Activated naive CD4-positive, alpha-beta T cell treated with anti-CD3 and anti-CD28 coated beads, Interleukin-2, amount 50 U/mL, for 16 hours (primary cell): Measurements from ENCODE around the gene TET3.

Experiments used
- DNase-seq: peaks from one replicate; pipeline ENCODE4 v3.0.0-alpha.2; 2020

Gene TET3

GRCh38 chr2:74007121-74007520 lies 22.4 kb downstream of the TET3 start:
- DNase-seq, result no peak

- DNase-seq, result no peak
Observed at GRCh38 chr2:74007711-74008110, 23.0 kb downstream of the TET3 start.

DNA sequence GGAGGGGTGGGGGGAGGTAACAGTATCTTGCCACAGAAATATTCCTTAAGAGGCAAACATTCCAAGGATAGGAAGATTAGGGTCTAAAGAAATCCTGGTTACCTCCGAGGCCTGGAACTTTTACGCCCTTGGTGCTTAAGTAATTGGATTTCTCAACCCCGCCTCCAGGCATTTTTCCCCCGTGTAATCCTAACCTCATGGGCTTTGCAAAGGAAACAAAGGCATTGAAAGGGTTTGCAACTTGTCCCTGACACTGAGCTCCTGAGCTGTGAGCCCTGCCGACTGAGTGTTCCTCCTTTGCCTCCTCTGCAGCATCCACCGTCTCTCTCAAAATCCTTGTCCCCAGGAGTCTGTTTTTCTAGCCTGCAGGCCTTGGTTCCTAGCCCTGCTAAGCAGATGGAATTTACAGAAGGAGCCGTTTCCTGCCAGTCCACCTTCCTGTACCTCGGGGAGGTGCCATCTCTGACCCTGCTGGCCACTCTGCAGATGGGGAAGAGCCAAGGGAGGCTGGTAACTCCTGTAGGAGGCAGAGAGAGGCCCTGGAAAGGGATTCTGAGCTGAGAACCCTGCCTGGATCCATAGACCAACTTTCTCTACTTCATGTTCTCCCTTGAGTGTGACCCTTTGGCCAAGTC lies 24.2 kb downstream of the TET3 start:
- DNase-seq, result no peak

DNA sequence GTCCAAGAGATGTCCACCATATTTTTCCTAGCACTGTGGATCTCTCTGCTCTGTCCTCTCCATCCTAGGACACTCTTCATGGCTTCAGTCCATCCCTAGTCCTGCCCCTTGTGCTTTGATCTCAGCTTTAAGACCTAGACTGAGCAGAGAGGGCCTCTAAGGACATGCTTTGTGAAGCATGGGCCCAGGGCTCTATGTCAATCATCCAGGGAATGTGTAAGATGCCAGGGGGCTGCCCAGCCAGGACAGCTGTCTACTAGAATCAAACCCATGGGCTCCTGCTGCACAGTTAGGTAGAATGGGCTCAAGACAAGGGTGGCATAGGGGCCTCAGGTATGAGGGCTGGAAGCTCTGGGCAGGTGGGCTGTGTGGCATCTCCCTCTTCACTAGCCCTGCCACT lies 24.9 kb downstream of the TET3 start:
- no peak for DNase-seq

GRCh38 chr2:74010087-74010541 lies 25.4 kb downstream of the TET3 start:
- DNase-seq, result no peak

DNA sequence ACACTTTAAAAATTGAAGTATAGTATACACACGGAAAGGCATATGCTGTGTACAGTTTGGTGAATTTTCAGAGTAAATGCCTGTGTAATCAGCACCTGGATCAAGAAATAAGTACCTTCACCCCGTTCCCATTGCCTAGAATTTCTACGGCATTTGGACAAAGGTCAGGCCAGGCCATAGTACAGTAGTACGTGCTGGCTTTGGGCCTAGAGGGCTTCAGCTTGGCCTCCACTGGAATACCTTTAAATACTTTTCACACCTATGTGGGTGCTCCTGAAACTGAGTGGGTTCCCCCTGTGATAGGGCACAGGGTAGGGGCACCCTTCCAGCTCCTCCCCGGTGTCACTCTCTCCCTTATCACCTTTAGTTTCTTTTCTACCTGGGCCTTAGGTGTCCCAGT lies 26.5 kb downstream of the TET3 start:
- no peak for DNase-seq

- DNase-seq, result no peak
Observed at GRCh38 chr2:74014813-74015212, 30.1 kb downstream of the TET3 start.

GRCh38 chr2:74017223-74017622 lies 32.5 kb downstream of the TET3 start:
- DNase-seq, result no peak

GRCh38 chr2:74019516-74019915 lies 34.8 kb downstream of the TET3 start:
- DNase-seq, result no peak

DNA sequence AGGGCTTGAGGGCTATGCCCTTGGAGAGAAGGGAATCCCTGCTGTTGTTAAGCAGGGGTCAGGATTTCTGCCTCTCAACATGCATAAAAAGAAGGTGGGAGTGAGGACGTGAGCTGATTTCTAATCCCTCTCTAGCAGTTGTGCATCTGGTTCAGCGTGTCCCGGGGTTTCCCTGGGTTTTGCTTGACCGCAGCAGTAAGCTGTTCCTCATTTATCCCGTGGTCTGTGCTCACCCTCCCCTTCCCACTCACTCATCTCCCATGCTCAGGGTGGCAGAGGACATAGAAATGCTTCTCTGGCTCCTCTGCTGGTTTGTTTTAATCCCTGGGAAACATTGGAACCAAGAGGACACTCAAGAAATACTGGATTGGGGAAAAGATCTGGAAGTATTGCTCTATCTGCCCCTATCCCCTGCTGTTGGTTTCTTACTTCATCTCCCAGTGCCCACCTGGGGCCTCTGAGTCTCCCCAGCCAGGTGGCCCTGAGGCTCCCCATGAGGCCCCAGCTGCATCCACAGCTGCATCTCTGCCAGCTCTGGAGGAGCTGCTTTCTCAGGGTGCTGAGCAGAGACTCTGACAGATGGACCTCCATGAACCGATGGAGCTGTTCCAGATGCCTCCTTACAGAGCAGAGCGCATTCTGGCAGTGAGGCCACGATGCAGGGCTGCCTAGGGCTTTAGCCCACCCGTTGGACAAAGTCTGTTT lies 36.1 kb downstream of the TET3 start:
- DNase-seq, result no peak

- no peak for DNase-seq
Observed at GRCh38 chr2:74021407-74021755, 36.7 kb downstream of the TET3 start.

GRCh38 chr2:74024216-74024615 lies 39.5 kb downstream of the TET3 start:
- no peak for DNase-seq

DNA sequence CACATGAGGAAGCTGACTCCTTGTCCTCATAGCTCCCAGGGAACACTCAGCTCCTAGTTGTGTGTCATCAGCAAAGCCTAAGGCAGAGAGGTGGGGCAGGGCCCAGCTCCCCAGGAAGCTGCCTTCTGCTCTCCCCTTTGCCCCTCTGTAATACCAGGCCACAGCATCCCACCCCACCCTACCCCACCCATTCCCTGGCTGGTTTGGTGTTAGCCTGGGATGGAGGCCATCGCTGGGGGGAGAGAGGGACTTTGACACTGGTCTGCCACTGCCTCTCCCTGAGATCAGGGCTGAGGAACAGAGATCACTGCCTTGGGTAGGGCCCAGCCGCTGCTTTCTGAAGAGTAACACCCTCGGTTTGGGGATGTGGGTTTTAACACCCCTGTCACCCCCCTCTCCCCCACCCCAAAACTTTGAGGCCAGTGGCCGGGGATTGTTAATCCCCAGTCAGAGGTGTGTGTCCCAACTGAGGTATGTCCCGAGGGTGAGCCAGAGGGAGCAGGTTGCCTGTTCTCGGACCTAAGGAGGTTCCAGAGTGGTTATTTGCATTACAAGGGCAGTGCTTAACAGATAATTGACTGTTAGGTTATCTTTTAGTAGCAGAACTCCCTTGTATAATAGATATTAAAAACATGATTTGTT lies 41.4 kb downstream of the TET3 start:
- DNase-seq, result no peak

GRCh38 chr2:74026687-74027241 lies 42.1 kb downstream of the TET3 start:
- DNase-seq, result no peak

GRCh38 chr2:74027496-74027895 lies 42.8 kb downstream of the TET3 start:
- no peak for DNase-seq

- no peak for DNase-seq
Observed at GRCh38 chr2:74028290-74028689, 43.6 kb downstream of the TET3 start.

DNA sequence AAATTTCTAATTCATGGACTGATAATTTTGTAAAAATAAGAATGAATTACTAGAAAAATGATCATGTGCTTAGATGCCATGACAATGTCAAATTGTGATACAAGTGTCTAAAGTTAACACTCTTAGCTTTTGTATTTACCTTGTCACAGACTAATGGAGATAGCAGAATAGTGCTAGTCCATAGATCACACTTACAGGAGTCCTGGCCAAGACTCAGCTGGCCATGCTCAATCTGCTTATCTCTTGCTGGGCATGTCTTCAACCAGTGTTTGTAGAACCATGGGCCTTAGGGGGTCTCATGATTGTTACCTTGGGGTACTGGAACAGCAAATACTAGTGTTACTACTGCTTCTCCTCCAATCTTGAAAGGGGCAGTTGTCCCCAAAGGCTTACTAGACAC lies 44.0 kb downstream of the TET3 start:
- DNase-seq, result no peak

DNA sequence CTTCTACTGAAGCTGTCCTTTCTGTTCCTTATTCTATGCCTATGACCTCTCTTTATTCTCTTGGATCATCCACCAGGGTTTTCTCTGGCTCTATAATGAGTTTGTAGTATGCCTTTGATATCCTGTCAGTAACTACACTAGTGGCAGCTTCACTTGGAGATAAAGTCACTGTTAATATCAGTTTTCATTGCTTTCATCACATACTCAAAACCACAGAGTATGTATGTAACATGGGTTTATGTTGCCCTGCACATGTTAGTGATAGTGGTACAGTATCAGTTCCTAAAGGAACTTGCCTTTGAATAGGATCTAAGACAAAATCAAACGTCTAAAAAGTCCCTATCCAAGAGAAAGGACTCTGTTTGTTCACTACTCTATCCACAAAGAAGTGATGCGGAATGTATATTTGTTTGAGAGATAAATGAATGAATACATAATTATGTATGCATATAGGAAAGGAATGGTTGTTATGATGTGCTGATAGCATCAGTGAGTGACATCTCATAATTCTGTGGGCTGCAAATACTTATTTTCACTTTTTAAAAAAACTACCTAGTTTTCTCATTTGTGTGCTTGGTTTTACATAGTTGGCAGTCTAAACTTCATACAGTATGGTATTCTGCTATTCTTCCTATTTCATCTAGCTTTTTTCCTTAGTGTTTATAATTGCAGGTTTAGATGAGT lies 45.1 kb downstream of the TET3 start:
- no peak for DNase-seq

- DNase-seq, result no peak
Observed at GRCh38 chr2:74031221-74031620, 46.5 kb downstream of the TET3 start.

DNA sequence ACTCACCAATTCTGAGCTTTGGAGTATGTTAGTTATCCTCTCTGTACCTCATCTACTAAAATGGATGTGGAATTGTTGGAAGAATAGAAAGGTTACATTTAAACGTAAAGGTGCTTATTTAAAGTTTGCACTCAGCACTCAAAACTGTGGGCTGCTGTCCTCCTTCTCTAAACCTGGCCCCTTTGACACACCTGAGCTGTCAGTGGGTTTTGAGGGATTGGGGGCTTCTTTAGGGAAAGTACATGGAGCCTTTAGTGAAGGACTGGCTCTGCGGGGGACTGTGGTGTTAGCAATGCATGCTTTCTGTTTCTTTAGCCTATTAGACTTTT lies 47.2 kb downstream of the TET3 start:
- DNase-seq, result no peak

GRCh38 chr2:74033375-74033774 lies 48.7 kb downstream of the TET3 start:
- no peak for DNase-seq
